ENCODE measurements around the gene JOSD2.

DNA sequence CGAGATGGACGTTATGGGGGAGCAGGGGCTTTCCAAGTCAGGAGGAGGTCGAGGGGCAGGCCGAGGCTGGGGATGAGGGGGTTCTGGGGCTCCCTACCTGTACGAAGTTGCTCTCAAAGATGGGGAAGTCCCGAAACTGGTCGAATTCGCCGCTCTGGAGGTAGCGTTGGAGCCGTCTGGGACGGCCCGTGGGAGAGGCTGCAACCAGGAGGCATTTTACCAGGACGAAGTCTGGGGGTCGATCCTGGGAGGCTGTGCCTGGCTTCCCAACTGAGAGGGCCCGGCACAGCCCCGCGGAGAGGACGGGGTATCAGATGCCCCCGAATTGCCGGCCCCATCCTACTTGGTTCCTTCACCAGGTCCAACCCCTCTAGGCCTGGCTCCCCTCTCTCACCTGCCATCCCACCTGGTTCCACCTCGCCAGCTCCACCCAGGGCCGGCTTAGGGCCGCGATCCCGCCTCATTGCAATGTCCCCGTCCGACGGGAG lies 35.2 kb downstream of the JOSD2 start:
- no peak for TF ChIP-seq SIN3A (IDR thresholded peaks at IDR 0.05; ENCODE audit: borderline replicate concordance, insufficient read depth, low read length)
- no peak for TF ChIP-seq POLR2AphosphoS5 (IDR thresholded peaks at IDR 0.05; ENCODE audit: low read depth, low read length)
- TF ChIP-seq, protein P1, sequence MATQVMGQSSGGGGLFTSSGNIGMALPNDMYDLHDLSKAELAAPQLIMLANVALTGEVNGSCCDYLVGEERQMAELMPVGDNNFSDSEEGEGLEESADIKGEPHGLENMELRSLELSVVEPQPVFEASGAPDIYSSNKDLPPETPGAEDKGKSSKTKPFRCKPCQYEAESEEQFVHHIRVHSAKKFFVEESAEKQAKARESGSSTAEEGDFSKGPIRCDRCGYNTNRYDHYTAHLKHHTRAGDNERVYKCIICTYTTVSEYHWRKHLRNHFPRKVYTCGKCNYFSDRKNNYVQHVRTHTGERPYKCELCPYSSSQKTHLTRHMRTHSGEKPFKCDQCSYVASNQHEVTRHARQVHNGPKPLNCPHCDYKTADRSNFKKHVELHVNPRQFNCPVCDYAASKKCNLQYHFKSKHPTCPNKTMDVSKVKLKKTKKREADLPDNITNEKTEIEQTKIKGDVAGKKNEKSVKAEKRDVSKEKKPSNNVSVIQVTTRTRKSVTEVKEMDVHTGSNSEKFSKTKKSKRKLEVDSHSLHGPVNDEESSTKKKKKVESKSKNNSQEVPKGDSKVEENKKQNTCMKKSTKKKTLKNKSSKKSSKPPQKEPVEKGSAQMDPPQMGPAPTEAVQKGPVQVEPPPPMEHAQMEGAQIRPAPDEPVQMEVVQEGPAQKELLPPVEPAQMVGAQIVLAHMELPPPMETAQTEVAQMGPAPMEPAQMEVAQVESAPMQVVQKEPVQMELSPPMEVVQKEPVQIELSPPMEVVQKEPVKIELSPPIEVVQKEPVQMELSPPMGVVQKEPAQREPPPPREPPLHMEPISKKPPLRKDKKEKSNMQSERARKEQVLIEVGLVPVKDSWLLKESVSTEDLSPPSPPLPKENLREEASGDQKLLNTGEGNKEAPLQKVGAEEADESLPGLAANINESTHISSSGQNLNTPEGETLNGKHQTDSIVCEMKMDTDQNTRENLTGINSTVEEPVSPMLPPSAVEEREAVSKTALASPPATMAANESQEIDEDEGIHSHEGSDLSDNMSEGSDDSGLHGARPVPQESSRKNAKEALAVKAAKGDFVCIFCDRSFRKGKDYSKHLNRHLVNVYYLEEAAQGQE (IDR thresholded peaks at IDR 0.05; ENCODE audit: insufficient read depth in 1 of 2, low read depth in 2 of 2, low read length in 2 of 2): no peak
- no peak for TF ChIP-seq TAF1 (IDR thresholded peaks at IDR 0.05; ENCODE audit: borderline replicate concordance, insufficient read depth, low read length)
